Measurements from ENCODE around the gene FTO. TPM values are rescaled to one million over a fixed set of nuclear protein-coding genes. Genes with fewer than 3 reads are reported as not detected.

Gene FTO
- total and polyA plus RNA-seq, 2 of the 8 experiments (the other 6 are each of a cell fraction or from before 2014, with no cell fraction given), result 34.5 to 59.8 TPM

- WGBS, 2 experiments (ENCODE audit: extremely low coverage in 1 of 2, insufficient coverage in 1 of 2, insufficient read length in 1 of 2, insufficient replicate concordance in 2 of 2, low coverage in 1 of 2, low lambda C conversion rate in 2 of 2, missing lambda C conversion rate in 1 of 2), result 98% methylated on average over 4 of the region's 4 CpGs; no CpG with 5 or more reads in 1 of the 2 experiments
- Histone ChIP-seq H4K20me1 (replicated peaks in 1 of 2; ENCODE audit: control insufficient read depth in 1 of 2, insufficient read depth in 2 of 2, low read length in 2 of 2) (no peaks in the 10 kb centered on the region), H2BK5ac (ENCODE audit: low read depth, low read length) (no peak overlapping the region), H2BK20ac (ENCODE audit: low read length) (no peak overlapping the region), H4K8ac (ENCODE audit: extremely low read depth, insufficient read depth, low read length) (no peak overlapping the region), H2AK5ac (ENCODE audit: low read depth, low read length) (no peak overlapping the region), H2BK120ac (replicated peaks; ENCODE audit: low read depth, low read length) (no peak overlapping the region), H2BK12ac (ENCODE audit: low read depth, low read length) (no peak overlapping the region), H3K4me3 (ENCODE audit: extremely low read depth in 1 of 4, insufficient read depth in 2 of 4, low read depth in 3 of 4, low read length in 4 of 4) (no peak overlapping the region), H3K23ac (ENCODE audit: insufficient read length) (no peak overlapping the region), H3K4me2 (ENCODE audit: insufficient read depth in 1 of 2, low read depth in 2 of 2, low read length in 2 of 2) (no peak overlapping the region), H3K79me2 (ENCODE audit: control insufficient read depth in 1 of 2, insufficient read depth in 2 of 2, low read length in 2 of 2) (no peaks in the 10 kb centered on the region), H3K14ac (ENCODE audit: insufficient read length) (no peak overlapping the region), H3K4me1 (replicated peaks in 1 of 4; ENCODE audit: control insufficient read depth in 3 of 4, insufficient read depth in 4 of 4, low read length in 3 of 4) (no peaks in the 10 kb centered on the region), H3K27ac (ENCODE audit: low read depth, low read length) (no peak overlapping the region), H3K79me1 (ENCODE audit: low read depth, low read length) (no peaks in the 10 kb centered on the region), H3K4ac (replicated peaks; ENCODE audit: insufficient read length, low read depth, low read length) (no peak overlapping the region), H3K9ac (replicated peaks in 1 of 4; ENCODE audit: extremely low read depth in 1 of 4, low read depth in 3 of 4, low read length in 3 of 4) (no peak overlapping the region), H3K36me3 (ENCODE audit: control insufficient read depth in 2 of 4, insufficient read depth in 4 of 4, low read length in 3 of 4) (no peaks in the 10 kb centered on the region), H3K18ac (ENCODE audit: extremely low read depth, low read length) (no peak overlapping the region), H2AFZ (ENCODE audit: low read length) (no peak overlapping the region), H3K9me3 (ENCODE audit: insufficient read depth in 2 of 2, low read depth in 1 of 2, low read length in 1 of 2) (no peaks in the 10 kb centered on the region), H3K56ac (replicated peaks; ENCODE audit: insufficient read length, low read depth, low read length) (no peak overlapping the region), H4K5ac (ENCODE audit: insufficient read length, low read depth, low read length) (no peak overlapping the region), H2BK15ac (ENCODE audit: low read length) (no peak overlapping the region), H3K23me2 (ENCODE audit: low read depth, low read length) (no peaks in the 10 kb centered on the region), H4K91ac (replicated peaks; ENCODE audit: insufficient read length, low read length) (no peak overlapping the region), H3K27me3 (replicated peaks in 1 of 4; ENCODE audit: control insufficient read depth in 3 of 4, extremely low read depth in 1 of 4, insufficient read depth in 3 of 4, low read length in 3 of 4) (no peaks in the 10 kb centered on the region)
- DNase-seq (ENCODE audit: low read depth in 1 of 2, low spot score in 2 of 2), result no peak
- POLR2A ChIA-PET (ENCODE audit: partially characterized antibody), result no interaction called here
- no peak for FAIRE-seq
- TF ChIP-seq TEAD4 (IDR thresholded peaks at IDR 0.05; ENCODE audit: low read depth, low read length) (no peak), GABPA (IDR thresholded peaks at IDR 0.05; ENCODE audit: borderline replicate concordance, insufficient read depth, low read length) (no peak), SP4 (IDR thresholded peaks at IDR 0.05; ENCODE audit: low read length) (no peak), PHF8 (conservative IDR thresholded peaks at IDR 0.05; ENCODE audit: low read depth, low read length) (no peak), GTF2F1 (IDR thresholded peaks at IDR 0.05; ENCODE audit: borderline replicate concordance, low read depth, low read length) (no peak), CTBP2 (IDR thresholded peaks at IDR 0.05; ENCODE audit: borderline replicate concordance, insufficient read depth, insufficient read length, low read length) (no peak), RNF2 (IDR thresholded peaks at IDR 0.05; ENCODE audit: borderline replicate concordance, low read depth, low read length, missing control alignments, poor library complexity, severe bottlenecking) (no peak), POLR2A (IDR thresholded peaks at IDR 0.05; ENCODE audit: control extremely low read depth in 1 of 2, low read depth in 2 of 2, low read length in 2 of 2) (no peak), NANOG (IDR thresholded peaks at IDR 0.05; ENCODE audit: insufficient read depth, low read depth, low read length, poor library complexity, severe bottlenecking) (no peak), POU5F1 (IDR thresholded peaks at IDR 0.05; ENCODE audit: low read depth, low read length) (no peak), ASH2L (IDR thresholded peaks at IDR 0.05; ENCODE audit: low read length) (no peak), JUN (IDR thresholded peaks at IDR 0.05; ENCODE audit: low read depth, low read length) (no peak), POLR2AphosphoS5 (IDR thresholded peaks at IDR 0.05; ENCODE audit: low read depth, low read length) (no peak), TAF7 (optimal IDR thresholded peaks at IDR 0.05; ENCODE audit: borderline replicate concordance, low read depth, low read length) (no peak)
- CTCF ChIA-PET (ENCODE audit: partially characterized antibody), result interaction anchor here (1.3 kb wide), 1 partner anchor 8 kb away, joined by 3 read pairs; no protein-coding TSS in a partner anchor
These were observed 382.8 kb downstream of the FTO start for GRCh38 chr16:54086791-54087190.

All from H1 (cell line).